ENCODE results near the gene CPNE5.

The CPNE5 gene

DNA sequence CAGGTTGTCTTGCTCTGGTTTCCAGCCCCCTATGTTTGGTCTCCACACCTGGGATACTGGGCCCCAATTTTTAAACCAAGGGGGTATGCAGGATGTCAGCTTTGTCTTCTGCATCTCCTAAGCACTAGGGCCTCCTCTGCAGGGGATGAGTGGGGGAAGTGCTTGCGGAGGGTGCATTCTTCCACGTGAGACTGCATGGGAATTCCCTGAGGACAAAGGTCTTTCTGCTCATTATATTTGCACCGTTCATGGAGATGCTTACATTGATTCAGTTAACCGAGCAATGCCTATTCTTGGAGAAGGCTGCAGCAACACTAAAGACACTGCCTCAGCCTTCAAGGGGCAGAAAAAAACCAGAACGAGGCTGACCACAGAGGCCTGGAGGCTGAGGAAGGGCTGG lies 96.2 kb downstream of the CPNE5 start:
- H3K4me3 ChIP-seq (ENCODE audit: low read depth, low read length) = no peak overlapping the region
- no peak for DNase-seq (ENCODE audit: low read depth)
- TF ChIP-seq, protein P1, sequence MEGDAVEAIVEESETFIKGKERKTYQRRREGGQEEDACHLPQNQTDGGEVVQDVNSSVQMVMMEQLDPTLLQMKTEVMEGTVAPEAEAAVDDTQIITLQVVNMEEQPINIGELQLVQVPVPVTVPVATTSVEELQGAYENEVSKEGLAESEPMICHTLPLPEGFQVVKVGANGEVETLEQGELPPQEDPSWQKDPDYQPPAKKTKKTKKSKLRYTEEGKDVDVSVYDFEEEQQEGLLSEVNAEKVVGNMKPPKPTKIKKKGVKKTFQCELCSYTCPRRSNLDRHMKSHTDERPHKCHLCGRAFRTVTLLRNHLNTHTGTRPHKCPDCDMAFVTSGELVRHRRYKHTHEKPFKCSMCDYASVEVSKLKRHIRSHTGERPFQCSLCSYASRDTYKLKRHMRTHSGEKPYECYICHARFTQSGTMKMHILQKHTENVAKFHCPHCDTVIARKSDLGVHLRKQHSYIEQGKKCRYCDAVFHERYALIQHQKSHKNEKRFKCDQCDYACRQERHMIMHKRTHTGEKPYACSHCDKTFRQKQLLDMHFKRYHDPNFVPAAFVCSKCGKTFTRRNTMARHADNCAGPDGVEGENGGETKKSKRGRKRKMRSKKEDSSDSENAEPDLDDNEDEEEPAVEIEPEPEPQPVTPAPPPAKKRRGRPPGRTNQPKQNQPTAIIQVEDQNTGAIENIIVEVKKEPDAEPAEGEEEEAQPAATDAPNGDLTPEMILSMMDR (IDR thresholded peaks at IDR 0.05; ENCODE audit: control insufficient read depth, extremely low read depth, insufficient read depth) = no peak

DNA sequence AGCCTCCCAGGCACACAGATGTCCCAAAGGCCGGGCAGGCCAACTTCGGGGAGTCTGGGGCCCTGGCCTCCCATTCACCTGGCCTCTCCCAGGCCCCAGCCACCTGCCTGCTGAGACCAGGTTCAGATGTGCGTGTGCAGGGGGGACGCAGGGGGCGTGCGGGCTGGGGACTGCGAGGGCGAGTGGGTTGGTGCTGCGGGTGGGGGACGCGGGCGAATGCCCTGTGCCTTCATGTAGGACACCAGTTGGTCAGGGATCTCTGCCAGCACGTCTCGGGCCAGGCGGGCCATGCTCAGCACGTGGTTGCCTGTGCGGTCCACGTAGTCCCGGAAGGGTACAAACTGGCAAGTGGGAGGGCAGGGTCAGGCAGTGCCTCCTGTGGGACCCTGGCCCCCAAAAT lies 97.1 kb downstream of the CPNE5 start:
- TF ChIP-seq, protein P1 (IDR thresholded peaks at IDR 0.05; ENCODE audit: control insufficient read depth, extremely low read depth, insufficient read depth) = no peak
- H3K4me3 ChIP-seq (ENCODE audit: low read depth, low read length) = no peak overlapping the region
- no peak for DNase-seq (ENCODE audit: low read depth)

DNA sequence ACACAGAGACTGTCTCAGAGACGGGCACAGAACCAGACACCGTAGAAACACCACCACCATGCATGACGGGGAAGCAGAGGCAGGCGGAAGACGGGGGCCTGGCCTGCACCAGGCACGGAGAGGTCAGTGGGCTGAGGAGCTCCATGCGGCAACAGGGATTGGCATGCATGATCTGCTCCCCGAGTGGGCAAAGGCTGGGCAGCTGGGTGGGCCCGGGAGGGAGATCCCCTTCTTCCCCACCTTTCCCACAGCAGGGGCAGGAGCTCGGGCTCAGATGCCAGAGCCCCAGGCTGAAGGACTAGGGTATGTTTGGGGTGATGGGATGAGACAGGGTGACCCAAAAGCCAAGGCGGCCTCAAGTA lies 98.4 kb downstream of the CPNE5 start:
- TF ChIP-seq, protein P1 (IDR thresholded peaks at IDR 0.05; ENCODE audit: control insufficient read depth, extremely low read depth, insufficient read depth) = no peak
- no peak for DNase-seq (ENCODE audit: low read depth)
- H3K4me3 ChIP-seq (ENCODE audit: low read depth, low read length) = no peak overlapping the region

DNA sequence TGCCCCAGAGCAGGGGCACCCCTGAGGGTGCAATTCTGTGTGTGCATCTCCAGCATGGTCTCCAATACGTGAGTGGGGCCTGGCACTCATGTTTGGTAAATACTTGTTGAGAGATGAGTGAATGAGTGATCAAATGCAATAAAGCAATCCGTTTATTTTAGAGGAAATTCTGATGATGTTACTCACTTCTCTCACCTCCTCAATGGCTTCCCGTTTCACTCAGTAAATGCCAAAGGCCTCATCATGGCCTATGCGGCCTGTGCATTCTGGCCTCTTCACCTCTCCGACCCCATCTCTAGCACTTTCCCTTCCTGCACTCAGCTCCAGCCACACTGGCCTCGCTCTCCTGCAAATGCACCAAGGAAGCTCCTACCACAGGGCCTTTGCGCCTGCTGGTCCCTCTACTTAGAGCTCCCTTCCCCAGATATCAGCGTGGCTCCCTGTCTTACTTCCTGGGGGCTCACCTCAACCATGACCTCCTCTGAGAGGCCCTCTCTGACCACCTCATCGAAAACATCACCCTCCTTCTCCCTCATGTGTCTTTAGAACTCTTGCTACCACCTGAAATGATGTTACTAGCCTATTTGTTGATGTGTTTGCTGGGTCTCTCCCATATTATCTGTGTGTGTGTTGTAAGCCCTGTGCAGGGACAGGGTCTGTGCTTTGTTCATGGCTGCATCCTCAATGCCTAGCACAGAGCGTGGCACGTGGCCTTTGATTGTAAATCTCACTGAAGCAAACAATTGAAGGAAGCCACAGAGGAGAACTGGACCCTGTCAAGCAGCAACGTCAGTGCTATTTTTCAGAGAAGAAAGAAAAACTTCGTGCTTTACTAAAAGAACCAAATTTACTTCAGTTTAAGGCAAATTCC lies 99.1 kb downstream of the CPNE5 start:
- TF ChIP-seq, protein P1 (IDR thresholded peaks at IDR 0.05; ENCODE audit: control insufficient read depth, extremely low read depth, insufficient read depth) = no peak
- DNase-seq (ENCODE audit: low read depth) = no peak
- H3K4me3 ChIP-seq (ENCODE audit: low read depth, low read length) = no peak overlapping the region

DNA sequence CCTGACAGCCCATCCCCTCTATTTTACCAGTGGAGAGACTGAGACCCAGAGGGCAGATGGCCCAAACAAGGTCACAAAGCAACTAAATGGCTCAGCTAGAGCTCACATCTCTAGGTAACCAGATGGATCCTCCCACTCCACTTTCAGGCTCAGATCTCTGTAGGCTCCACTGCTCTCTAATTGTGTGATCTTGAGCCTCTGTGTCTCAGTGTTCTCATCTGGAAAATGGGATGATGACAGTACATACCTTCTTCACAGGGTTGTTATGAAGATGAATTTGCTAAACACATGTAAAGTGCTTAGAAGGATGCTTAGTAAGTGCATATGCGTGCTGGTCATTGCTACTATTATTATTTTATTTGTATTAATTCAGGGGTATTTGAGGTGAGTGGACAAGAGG lies 101.1 kb downstream of the CPNE5 start:
- no peak overlapping the region for H3K4me3 ChIP-seq (ENCODE audit: low read depth, low read length)
- DNase-seq (ENCODE audit: low read depth) = no peak
- TF ChIP-seq, protein P1 (IDR thresholded peaks at IDR 0.05; ENCODE audit: control insufficient read depth, extremely low read depth, insufficient read depth) = no peak

DNA sequence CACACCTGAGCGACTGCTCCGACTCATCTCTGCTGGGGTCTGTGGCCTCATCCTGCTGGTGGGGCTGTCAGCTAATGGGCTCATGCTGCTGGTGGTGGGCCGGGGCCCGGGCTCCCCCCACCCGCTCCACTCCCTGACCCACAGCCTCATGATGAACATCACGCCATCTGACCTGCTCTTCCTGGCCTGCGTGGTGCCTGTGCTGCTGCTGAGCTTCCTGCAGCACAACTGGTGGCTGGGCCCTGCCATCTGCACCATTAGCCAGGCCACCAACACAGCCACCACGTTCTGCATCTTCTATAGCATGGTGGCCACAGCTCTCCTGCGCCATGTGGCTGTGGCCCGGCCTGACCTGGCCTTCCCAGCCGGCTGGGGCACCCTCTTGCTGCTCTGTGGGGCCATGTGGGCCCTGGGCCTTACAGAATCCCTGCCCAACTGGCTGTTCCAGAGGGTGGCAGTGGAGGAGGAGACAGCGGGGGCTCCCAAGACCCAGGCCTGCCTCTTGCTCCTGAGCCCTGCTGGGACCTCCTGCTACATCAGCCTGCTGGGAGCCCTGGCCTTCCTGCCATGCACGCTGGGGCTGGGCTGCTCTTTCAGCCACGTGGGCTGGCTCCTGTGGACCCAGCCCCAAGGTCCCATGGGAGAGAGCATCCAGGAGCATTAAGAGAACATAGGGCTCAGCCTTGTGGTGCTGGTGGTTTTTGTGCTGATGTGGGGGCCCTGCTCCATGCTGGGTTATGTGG lies 102.0 kb downstream of the CPNE5 start:
- no peak overlapping the region for H3K4me3 ChIP-seq (ENCODE audit: low read depth, low read length)
- no peak for DNase-seq (ENCODE audit: low read depth)
- TF ChIP-seq, protein P1 (IDR thresholded peaks at IDR 0.05; ENCODE audit: control insufficient read depth, extremely low read depth, insufficient read depth) = no peak

Data from LNCaP clone FGC (cell line).